HEK293T (cell line): ENCODE data around the gene COX5B.

Experiments
- CTCF ChIA-PET: fragments of 350-600 bp; formaldehyde crosslinking; extraction: SDS; loops from one replicate; lab custom pipeline; 2021; ENCODE audit warnings: antibody characterized with exemption, inconsistent platforms; lab: Yijun Ruan, JAX
- POLR2A ChIA-PET: fragments of 350-600 bp; formaldehyde crosslinking; extraction: SDS; loops from one replicate; lab custom pipeline; 2020; ENCODE audit warnings: antibody characterized with exemption, inconsistent platforms; lab: Yijun Ruan, JAX
- DNase-seq: peaks from one replicate; pipeline ENCODE4 v3.0.0; 2012; ENCODE audit warnings: mixed read lengths; ENCODE audit errors: extremely low spot score
- ARNT ChIP-seq: fragments of 450-650 bp; IDR thresholded peaks from 2 replicates; pipeline ENCODE4 v1.6.1; 2017; ENCODE audit warnings: mild to moderate bottlenecking
- BHLHE40 ChIP-seq: fragments of 450-650 bp; IDR thresholded peaks from 2 replicates; pipeline ENCODE4 v1.6.1; 2016; ENCODE audit warnings: mild to moderate bottlenecking, moderate library complexity, borderline replicate concordance
- CTBP1 ChIP-seq: fragments of 450-650 bp; IDR thresholded peaks from 2 replicates; pipeline ENCODE4 v1.6.1; 2016; ENCODE audit warnings: borderline replicate concordance
- ELF4 ChIP-seq: fragments of 450-650 bp; IDR thresholded peaks from 2 replicates; pipeline ENCODE4 v1.6.1; 2017; ENCODE audit warnings: antibody characterized with exemption
- FOXA1 ChIP-seq: fragments of 450-650 bp; IDR thresholded peaks from 2 replicates; pipeline ENCODE4 v1.6.1; 2016; ENCODE audit warnings: mild to moderate bottlenecking
- FOXK2 ChIP-seq: fragments of 450-650 bp; IDR thresholded peaks from 2 replicates; pipeline ENCODE4 v1.6.1; 2016; ENCODE audit warnings: mild to moderate bottlenecking
- FOXM1 ChIP-seq: fragments of 450-650 bp; IDR thresholded peaks from 2 replicates; pipeline ENCODE4 v1.6.1; 2017; ENCODE audit warnings: mild to moderate bottlenecking, borderline replicate concordance
- HDGF ChIP-seq: fragments of 450-650 bp; IDR thresholded peaks from 2 replicates; pipeline ENCODE4 v1.6.1; 2017; ENCODE audit warnings: antibody characterized with exemption, borderline replicate concordance
- L3MBTL2 ChIP-seq: fragments of 450-650 bp; conservative IDR thresholded peaks from 2 replicates; pipeline ENCODE4 v1.6.1; 2016; ENCODE audit warnings: mild to moderate bottlenecking
- LEF1 ChIP-seq: fragments of 450-650 bp; IDR thresholded peaks from 2 replicates; pipeline ENCODE4 v1.6.1; 2017; ENCODE audit warnings: mild to moderate bottlenecking, borderline replicate concordance
- NFRKB ChIP-seq: fragments of 450-650 bp; IDR thresholded peaks from 2 replicates; pipeline ENCODE4 v1.6.1; 2016; ENCODE audit warnings: mild to moderate bottlenecking, moderate library complexity
- PKNOX1 ChIP-seq: fragments of 450-650 bp; IDR thresholded peaks from 2 replicates; pipeline ENCODE4 v1.6.1; 2016
- SP1 ChIP-seq: fragments of 450-650 bp; IDR thresholded peaks from 2 replicates; pipeline ENCODE4 v1.6.1; 2017
- SUZ12 ChIP-seq: fragments of 450-650 bp; IDR thresholded peaks from 2 replicates; pipeline ENCODE4 v1.6.1; 2016; ENCODE audit warnings: mild to moderate bottlenecking
- TARDBP ChIP-seq: fragments of 450-650 bp; IDR thresholded peaks from 2 replicates; pipeline ENCODE4 v1.6.1; 2016
- ZNF384 ChIP-seq: fragments of 450-650 bp; IDR thresholded peaks from 2 replicates; pipeline ENCODE4 v1.6.1; 2016

The COX5B gene

GRCh38 chr2:97657986-97658690 is 12.3 kb downstream of the COX5B start:
- ChIA-PET CTCF (no interaction called here), POLR2A (interaction anchor here (3.1 to 5.2 kb wide), 2 partner anchors 12 to 13 kb away, joined by 34 to 40 read pairs; partner anchors contain the start of gene COX5B)
- DNase-seq = no peak
- no peak for TF ChIP-seq L3MBTL2
- TF ChIP-seq FOXA1 = no peak
- TF ChIP-seq ELF4 = no peak
- no peak for TF ChIP-seq CTBP1
- TF ChIP-seq NFRKB = no peak
- no peak for TF ChIP-seq FOXK2
- no peak for TF ChIP-seq ZNF384
- no peak for TF ChIP-seq LEF1
- TF ChIP-seq FOXM1 = no peak
- no peak for TF ChIP-seq TARDBP
- no peak for TF ChIP-seq SP1
- TF ChIP-seq PKNOX1 = no peak
- no peak for TF ChIP-seq ARNT
- no peak for TF ChIP-seq BHLHE40

- TF ChIP-seq FOXK2 (no peak), LEF1 (no peak), CTBP1 (no peak), ZNF384 (no peak), ARNT (no peak), FOXM1 (no peak)
- CTCF ChIA-PET = no interaction called here
- POLR2A ChIA-PET = interaction anchor here (3.1 kb wide), 1 partner anchor 13 kb away, joined by 34 read pairs; the partner anchor contains the start of gene COX5B
- no peak for DNase-seq
Observed at GRCh38 chr2:97658691-97659157, 12.9 kb downstream of the COX5B start.

GRCh38 chr2:97659256-97660043 is 13.6 kb downstream of the COX5B start:
- ChIA-PET CTCF (no interaction called here), POLR2A (interaction anchor here (1.3 to 3.1 kb wide), 2 partner anchors 14 to 17 kb away, joined by 3 to 34 read pairs; partner anchors contain the start of gene COX5B)
- DNase-seq = no peak
- TF ChIP-seq TARDBP (no peak), FOXK2 (no peak), L3MBTL2 (no peak), CTBP1 (no peak), BHLHE40 (no peak), ARNT (no peak), HDGF (no peak), SP1 (no peak), NFRKB (no peak), FOXM1 (no peak), LEF1 (no peak), PKNOX1 (no peak), ZNF384 (no peak)

- TF ChIP-seq FOXM1 = no peak
- DNase-seq = no peak
- CTCF ChIA-PET = no interaction called here
- POLR2A ChIA-PET = interaction anchor here (1.1 to 3.1 kb wide), 3 partner anchors 8 to 17 kb away, joined by 3 to 34 read pairs (median 4); partner anchors contain the start of gene COX5B
Observed at GRCh38 chr2:97660044-97660774, 14.3 kb downstream of the COX5B start.

- TF ChIP-seq SP1 = no peak
- DNase-seq = no peak
- POLR2A ChIA-PET = interaction anchor here (1.1 to 3.1 kb wide), 3 partner anchors 9 to 16 kb away, joined by 3 to 34 read pairs (median 4); partner anchors contain the start of gene COX5B
- CTCF ChIA-PET = no interaction called here
Observed at GRCh38 chr2:97660775-97661389, 15.0 kb downstream of the COX5B start.

GRCh38 chr2:97661927-97662326 is 16.1 kb downstream of the COX5B start:
- CTCF ChIA-PET = interaction anchor here (1.1 to 1.2 kb wide), 2 partner anchors 11 to 72 kb away, joined by 3 read pairs; no protein-coding TSS in a partner anchor
- TF ChIP-seq SP1 (no peak), TARDBP (no peak), FOXK2 (no peak), HDGF (no peak), CTBP1 (no peak), BHLHE40 (no peak), LEF1 (no peak), FOXA1 (no peak), L3MBTL2 (no peak), NFRKB (no peak), SUZ12 (no peak), ZNF384 (no peak), ARNT (no peak), PKNOX1 (no peak), FOXM1 (no peak), ELF4 (no peak)
- POLR2A ChIA-PET = interaction anchor here (1.0 to 5.2 kb wide), 4 partner anchors 10 to 38 kb away, joined by 3 to 164 read pairs (median 32); partner anchors contain the start of gene COX5B
- DNase-seq = no peak
